K562 (cell line): ENCODE data around the gene PCK2. TPM values are rescaled to one million over a fixed set of nuclear protein-coding genes. Genes with fewer than 3 reads are reported as not detected.

Experiments
- HDAC8 ChIP-seq: fragments of 450-650 bp; IDR thresholded peaks from 2 replicates; pipeline ENCODE4 v1.6.1; 2016; ENCODE audit warnings: mild to moderate bottlenecking, missing genetic modification characterization, moderate library complexity, missing compliant biosample characterization
- HSF4 ChIP-seq: fragments of 250-450 bp; sonication (Bioruptor Pico); IDR thresholded peaks from 2 replicates; pipeline ENCODE4 v2.1.2; 2022; ENCODE audit warnings: mild to moderate bottlenecking, moderate library complexity, borderline replicate concordance
- MEF2D ChIP-seq: conservative IDR thresholded peaks from 2 replicates; pipeline ENCODE4 v1.6.1; 2016; ENCODE audit warnings: low read depth, missing genetic modification characterization, missing compliant biosample characterization
- MGA ChIP-seq: fragments of 450-650 bp; IDR thresholded peaks from 2 replicates; pipeline ENCODE4 v1.6.1; 2016; ENCODE audit warnings: mild to moderate bottlenecking, moderate library complexity
- POLR2H ChIP-seq: IDR thresholded peaks from 2 replicates; pipeline ENCODE4 v1.6.1; 2016; ENCODE audit warnings: missing genetic modification characterization, low read depth, mild to moderate bottlenecking, control low read depth, missing compliant biosample characterization, moderate library complexity
- RBM22 ChIP-seq: fragments of 200-400 bp; formaldehyde crosslinking; IDR thresholded peaks from 2 replicates; pipeline ENCODE4 v1.6.1; 2018; ENCODE audit warnings: low read length, low read depth; ENCODE audit not compliant: poor library complexity, severe bottlenecking
- STAG1 ChIP-seq: sonication (generic); formaldehyde crosslinking; IDR thresholded peaks from 2 replicates; pipeline ENCODE4 v1.5.0; 2020; ENCODE audit warnings: missing genetic modification reagents, borderline replicate concordance
- TSC22D4 ChIP-seq: fragments of 450-650 bp; IDR thresholded peaks from 2 replicates; pipeline ENCODE4 v1.6.1; 2016; ENCODE audit warnings: missing genetic modification characterization, missing biosample characterization, control low read depth
- ZFPM2 ChIP-seq: fragments of 250-450 bp; sonication (Bioruptor Pico); IDR thresholded peaks from 2 replicates; pipeline ENCODE4 v1.5.1; 2022; ENCODE audit warnings: mild to moderate bottlenecking
- ZNF274 ChIP-seq: IDR thresholded peaks from 2 replicates; pipeline ENCODE4 v1.6.1; 2011; ENCODE audit warnings: low read depth, mild to moderate bottlenecking, low read length, moderate library complexity, borderline replicate concordance
- ZNF695 ChIP-seq: fragments of 450-650 bp; formaldehyde crosslinking; IDR thresholded peaks from 2 replicates; pipeline ENCODE4 v1.4.0; 2020; ENCODE audit warnings: mild to moderate bottlenecking, moderate library complexity
- polyA plus RNA-seq, 8 experiments: library from polyadenylated mRNA; depleted of rRNA in 4 of 8; stranded (reverse) in 5 of 8; unstranded in 3 of 8; fragments of >200 nt; fragmentation: Nextera tagmentation in 2 of 8; fragmentation: Illumina TruSeq in 1 of 8; extraction: Ambion mirVana in 2 of 8; extraction: Trizol in 1 of 8; gene quantifications; 2 replicates each; pipeline versions ENCODE4 v1.2.1 to v1.2.3, GENCODE V29; 2011 to 2014; ENCODE audit warnings: inconsistent platforms in 1 of 8, missing spikeins in 1 of 8
- total RNA-seq, 7 experiments: library from RNA; depleted of rRNA in 6 of 7; stranded (reverse); fragments of >200 nt in 6 of 7; fragmentation: Illumina TruSeq in 2 of 7; extraction: Trizol in 2 of 7; gene quantifications; 2 replicates each; pipeline versions ENCODE4 v1.2.1 to v1.2.3, GENCODE V29; 2011 to 2021; ENCODE audit warnings: low replicate concordance in 1 of 7
- TF ChIP-seq, protein P1 (sequence below): fragments of 250-450 bp; sonication (Bioruptor Pico); IDR thresholded peaks from 2 replicates; pipeline ENCODE4 v1.4.0; 2020; ENCODE audit warnings: mild to moderate bottlenecking, moderate library complexity

The PCK2 gene
- total and polyA plus RNA-seq, 9 of the 15 experiments (the other 6 are each of a cell fraction or from before 2014, with no cell fraction given) = 3.3 to 60.9 (median 30.4) TPM

DNA sequence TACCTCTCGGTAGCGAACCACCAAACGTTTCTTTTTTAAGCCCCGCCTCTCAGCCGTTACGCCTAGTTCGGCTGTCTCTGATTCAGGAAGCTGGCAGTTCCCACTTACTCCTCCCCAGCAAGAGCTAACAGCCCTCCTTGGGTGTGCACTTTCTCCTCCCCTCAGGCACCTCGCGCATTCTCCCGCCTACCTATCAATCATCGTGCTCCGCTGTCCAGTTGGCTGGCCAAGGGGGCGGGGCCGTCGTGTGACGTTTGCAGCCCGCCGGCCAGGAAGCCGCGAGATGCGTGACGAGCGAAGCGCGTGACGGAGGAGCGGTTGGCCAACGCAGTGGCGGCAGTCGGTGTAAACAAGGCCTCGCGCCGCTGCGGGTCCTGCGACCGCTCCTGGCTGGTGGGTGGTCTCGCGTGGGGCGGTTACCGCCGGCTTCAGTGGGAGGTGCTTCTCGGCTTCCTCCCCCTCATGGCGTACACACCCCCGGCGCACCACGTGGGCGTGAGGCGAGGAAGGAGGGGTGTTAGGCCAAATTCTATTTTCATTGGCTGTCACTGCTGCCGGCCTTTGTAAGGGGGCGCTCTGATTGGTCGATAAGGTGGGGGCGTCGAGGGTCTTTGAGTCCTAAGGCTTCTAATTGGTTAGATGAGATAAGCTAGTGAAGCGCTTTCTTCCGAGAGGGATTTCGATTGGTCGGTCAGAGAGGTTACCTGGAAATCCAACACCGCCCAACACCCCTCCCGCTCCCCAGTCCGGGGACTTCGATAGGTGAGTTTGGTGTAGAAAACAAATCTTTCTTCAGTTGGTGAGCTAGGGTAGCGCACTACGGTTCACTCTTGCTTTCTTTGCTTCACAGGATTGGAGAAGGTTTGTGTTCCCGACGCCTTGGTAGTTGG lies 20.7 kb downstream of the PCK2 start, which contains the start of the genes DCAF11 and NRL (continued):
- TF ChIP-seq HDAC8 (tag) (no peak), RBM22 (no peak), TSC22D4 (tag) (no peak), ZNF695 (CRISPR knock-in tag) (no peak), HSF4 (CRISPR knock-in tag) (no peak), STAG1 (no peak), MEF2D (no peak), POLR2H (tag) (peak; percentile 50; the same call in 1 of the 2 replicates), ZFPM2 (no peak), ZNF274 (no peak), MGA (peak; percentile 92)
- TF ChIP-seq, protein P1, sequence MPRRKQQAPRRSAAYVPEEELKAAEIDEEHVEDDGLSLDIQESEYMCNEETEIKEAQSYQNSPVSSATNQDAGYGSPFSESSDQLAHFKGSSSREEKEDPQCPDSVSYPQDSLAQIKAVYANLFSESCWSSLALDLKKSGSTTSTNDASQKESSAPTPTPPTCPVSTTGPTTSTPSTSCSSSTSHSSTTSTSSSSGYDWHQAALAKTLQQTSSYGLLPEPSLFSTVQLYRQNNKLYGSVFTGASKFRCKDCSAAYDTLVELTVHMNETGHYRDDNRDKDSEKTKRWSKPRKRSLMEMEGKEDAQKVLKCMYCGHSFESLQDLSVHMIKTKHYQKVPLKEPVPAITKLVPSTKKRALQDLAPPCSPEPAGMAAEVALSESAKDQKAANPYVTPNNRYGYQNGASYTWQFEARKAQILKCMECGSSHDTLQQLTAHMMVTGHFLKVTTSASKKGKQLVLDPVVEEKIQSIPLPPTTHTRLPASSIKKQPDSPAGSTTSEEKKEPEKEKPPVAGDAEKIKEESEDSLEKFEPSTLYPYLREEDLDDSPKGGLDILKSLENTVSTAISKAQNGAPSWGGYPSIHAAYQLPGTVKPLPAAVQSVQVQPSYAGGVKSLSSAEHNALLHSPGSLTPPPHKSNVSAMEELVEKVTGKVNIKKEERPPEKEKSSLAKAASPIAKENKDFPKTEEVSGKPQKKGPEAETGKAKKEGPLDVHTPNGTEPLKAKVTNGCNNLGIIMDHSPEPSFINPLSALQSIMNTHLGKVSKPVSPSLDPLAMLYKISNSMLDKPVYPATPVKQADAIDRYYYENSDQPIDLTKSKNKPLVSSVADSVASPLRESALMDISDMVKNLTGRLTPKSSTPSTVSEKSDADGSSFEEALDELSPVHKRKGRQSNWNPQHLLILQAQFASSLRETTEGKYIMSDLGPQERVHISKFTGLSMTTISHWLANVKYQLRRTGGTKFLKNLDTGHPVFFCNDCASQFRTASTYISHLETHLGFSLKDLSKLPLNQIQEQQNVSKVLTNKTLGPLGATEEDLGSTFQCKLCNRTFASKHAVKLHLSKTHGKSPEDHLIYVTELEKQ = no peak
